CD4-positive, alpha-beta T cell treated with Interleukin-6 at 100 ng/mL for 8 hours (primary cell): ENCODE measurements around the gene AKIRIN1.
"Not testable (repeated sequence)": the region's sequence is repeated elsewhere in the genome, so short reads cannot be mapped to it uniquely, and the experiment has no call there.

Source experiments
- DNase-seq: peaks from one replicate; pipeline ENCODE4 v3.0.0-alpha.2; 2020; ENCODE audit warnings: mixed read lengths, low spot score

AKIRIN1 gene

GRCh38 chr1:38997034-38997900 is 6.2 kb downstream of the AKIRIN1 start:
- DNase-seq, result peak; percentile 34

DNA sequence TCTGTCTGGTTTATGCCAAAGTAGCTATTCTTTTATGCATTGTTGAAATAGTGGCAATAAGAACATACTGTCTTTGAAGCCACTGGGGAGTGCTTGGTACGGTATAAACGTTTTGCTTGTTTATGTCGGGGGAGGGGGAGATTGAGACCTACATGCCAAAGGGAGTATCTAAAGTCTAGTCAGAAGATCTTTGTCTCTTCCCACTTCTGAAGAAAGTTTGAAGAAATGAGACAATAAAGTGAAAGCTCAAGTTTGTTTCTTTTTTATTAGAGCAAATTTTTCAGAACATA is 6.8 kb downstream of the AKIRIN1 start:
- no peak for DNase-seq

GRCh38 chr1:39001516-39002421 is 10.7 kb downstream of the AKIRIN1 start:
- no peak for DNase-seq

GRCh38 chr1:39003281-39003680 is 12.2 kb downstream of the AKIRIN1 start:
- no peak for DNase-seq

- no peak for DNase-seq
Measured at GRCh38 chr1:39003794-39004193, 12.7 kb downstream of the AKIRIN1 start.

DNA sequence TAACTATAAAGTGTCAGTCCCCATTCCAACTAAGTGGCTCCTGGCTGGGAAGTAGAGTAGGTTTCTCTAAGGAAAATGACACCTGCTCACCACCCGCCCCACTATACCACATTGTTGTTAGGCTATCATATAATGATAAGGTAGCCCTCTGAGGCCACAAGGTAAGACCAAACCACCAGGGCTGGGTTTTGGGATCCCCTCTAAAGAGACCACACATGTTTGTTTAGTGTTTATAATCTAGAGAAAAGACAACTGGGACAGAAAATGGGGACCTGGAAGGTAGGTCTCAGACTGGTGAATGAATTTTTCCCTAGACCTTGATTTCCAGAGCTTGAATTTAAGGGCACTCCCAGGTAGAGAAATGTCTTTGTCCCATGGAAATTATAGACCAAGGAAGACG is 15.2 kb downstream of the AKIRIN1 start:
- DNase-seq, result no peak

- no peak for DNase-seq
Measured at GRCh38 chr1:39006726-39007645, 15.9 kb downstream of the AKIRIN1 start.

DNA sequence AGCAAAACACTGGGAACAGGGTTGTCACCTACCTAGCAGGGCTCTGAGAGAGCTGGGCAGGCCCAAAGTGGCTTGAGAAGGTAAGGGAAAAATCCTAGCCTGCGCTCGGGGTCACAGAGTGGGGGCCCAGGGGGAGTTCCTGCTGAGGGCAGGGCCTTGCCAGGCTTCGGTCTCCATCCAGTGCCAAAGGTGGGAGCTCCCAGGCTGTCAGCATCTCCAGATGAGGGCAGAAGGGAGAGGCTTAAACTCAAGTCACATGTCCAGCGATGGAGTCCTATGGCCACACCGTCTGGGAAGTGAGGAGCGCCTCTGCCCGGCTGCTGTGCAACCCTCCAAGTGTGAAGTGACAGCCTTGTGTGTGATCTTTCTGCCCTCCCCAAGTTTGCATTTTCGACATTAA is 23.9 kb downstream of the AKIRIN1 start:
- DNase-seq, result not testable (repeated sequence)

GRCh38 chr1:39016604-39017171 is 25.6 kb downstream of the AKIRIN1 start:
- DNase-seq, result no peak

- DNase-seq, result no peak
Measured at GRCh38 chr1:39017266-39017665, 26.2 kb downstream of the AKIRIN1 start.

- DNase-seq, result not testable (repeated sequence)
Measured at GRCh38 chr1:39020494-39020893, 29.4 kb downstream of the AKIRIN1 start.

DNA sequence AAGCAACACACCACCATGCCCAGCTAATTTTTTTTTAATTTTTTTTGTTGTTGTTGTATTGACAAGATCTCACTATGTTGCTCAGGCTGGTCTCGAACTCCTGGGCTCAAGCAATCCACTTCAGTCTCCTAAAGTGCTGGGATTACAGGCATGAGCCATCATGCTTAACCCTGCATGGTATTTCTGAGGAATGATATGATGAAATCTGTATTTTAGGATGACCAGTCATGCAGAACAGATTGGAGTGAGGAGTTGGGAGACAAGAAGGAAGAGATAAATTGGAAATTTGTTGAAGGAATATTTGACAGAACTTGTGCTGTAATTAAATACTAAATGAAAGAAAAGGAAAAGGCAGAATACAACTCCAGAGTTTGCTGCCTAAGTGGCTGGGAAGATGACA is 30.4 kb downstream of the AKIRIN1 start:
- DNase-seq, result no peak

- DNase-seq, result no peak
Measured at GRCh38 chr1:39023140-39023539, 32.1 kb downstream of the AKIRIN1 start.

DNA sequence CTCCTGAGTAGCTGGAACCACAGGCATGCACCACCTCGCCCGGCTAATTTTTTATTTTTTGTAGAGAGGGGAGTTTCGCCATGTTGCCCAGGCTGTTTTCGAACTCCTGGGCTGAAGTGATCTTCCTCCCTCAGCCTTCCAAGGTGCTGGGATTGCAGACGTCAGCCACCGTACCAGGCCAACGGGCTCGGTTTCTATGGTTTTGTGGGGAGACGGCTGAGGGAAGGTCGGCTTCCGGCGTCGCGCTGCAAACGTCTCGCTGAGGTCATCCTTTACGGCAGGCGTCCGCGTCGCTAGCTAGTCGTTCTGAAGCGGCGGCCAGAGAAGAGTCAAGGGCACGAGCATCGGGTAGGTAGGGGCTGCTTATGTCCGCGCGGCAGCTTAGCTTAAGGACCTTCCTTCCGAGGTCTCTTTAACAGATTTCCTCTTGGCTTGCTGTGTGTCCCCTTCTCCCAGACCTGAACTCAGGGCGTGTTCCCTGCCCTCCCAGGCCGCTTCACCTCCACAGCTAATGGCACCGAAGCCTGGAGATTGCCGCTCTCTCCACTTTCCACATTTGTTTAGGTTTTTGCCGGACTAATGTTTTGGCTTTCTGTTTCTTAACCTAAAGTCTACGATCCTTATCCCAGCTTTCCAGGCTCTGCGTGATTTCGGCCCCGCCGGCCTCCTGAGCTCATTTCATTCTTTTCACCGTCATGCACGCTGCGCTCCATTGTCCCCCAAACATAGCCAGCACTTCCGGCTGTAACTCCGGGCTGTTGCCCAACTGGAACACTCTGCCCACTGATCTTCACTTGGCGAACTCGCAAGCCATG is 35.2 kb downstream of the AKIRIN1 start, which contains the start of gene NDUFS5:
TSS of gene NDUFS5 (plus strand) at position 300 of the 815 bp plus-strand sequence. CDS start 2,375 bp downstream, outside the sequence.
- DNase-seq, result peak; percentile 83

DNA sequence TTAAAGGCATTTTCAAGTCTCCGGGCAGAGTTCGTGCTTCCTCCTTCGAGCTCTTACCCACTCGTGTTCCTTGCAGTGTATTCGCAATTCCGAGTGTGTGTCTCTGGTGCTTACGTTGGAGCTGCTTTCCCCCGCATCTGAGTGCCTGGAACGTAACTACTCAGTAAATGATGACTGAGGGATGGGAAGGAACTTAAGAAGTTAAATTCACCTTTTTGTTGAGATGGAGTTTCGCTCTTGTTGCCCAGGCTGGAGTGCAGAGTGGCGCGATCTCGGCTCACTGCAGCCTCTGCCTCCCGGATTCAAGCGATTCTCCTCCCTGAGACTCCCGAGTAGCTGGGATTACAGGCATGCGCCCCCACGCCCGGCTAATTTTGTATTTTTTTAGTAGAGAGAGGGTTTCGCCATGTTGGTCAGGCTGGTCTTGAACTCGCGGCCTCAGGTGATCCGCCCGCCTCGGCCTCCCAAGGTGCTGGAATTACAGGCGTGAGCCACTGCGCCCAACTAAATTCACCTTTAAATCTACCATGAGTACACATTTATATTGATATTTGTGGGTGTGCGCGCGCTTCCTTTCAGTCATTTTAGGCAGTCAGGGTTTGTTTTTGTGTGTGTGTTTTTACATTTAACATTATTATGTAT is 35.9 kb downstream of the AKIRIN1 start:
- no peak for DNase-seq

DNA sequence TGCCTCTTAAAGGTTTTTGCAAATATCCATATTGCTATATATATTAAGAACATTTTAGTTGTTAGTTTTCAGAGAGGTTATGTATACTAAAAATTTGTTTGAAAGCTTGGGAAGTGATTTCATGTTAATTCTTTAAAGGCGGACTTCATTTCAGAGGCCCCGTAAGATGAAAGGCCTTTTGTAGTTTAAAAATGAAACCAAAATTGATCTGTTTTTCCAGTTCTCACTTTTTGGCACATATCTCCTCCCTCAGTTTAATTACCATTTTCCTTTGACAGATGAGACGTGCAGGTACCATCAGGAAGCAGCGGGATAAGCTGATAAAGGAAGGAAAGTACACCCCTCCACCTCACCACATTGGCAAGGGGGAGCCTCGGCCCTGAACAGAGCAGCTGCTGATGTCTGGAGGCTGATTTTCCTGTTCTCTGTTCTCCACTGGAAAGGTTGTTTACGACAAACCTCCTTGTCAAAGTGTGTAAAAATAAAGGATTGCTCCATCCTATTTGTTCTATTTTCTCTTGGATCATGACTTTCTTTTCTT is 43.1 kb downstream of the AKIRIN1 start:
- DNase-seq, result peak; percentile 5

- no peak for DNase-seq
Measured at GRCh38 chr1:39036678-39037077, 45.6 kb downstream of the AKIRIN1 start.

DNA sequence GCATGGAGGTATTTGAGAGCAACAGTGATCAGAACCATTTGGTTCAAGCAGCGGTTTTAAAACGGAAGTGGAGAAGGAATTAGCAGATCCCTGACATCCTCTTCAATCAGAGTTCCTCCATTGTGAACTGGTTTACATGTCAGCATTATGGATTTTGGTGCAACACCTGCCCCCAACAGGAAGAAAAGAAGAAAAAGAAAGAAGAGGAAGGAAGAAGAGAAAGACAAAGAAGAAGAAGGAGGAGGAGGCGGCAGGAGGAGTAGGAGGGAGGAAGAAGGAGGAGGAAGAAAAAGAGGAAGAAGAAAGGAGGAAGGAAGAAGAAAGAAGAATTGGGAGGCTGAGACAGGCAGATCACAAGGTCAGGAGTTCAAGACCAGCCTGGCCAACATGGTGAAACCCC is 52.4 kb downstream of the AKIRIN1 start:
- DNase-seq, result no peak

DNA sequence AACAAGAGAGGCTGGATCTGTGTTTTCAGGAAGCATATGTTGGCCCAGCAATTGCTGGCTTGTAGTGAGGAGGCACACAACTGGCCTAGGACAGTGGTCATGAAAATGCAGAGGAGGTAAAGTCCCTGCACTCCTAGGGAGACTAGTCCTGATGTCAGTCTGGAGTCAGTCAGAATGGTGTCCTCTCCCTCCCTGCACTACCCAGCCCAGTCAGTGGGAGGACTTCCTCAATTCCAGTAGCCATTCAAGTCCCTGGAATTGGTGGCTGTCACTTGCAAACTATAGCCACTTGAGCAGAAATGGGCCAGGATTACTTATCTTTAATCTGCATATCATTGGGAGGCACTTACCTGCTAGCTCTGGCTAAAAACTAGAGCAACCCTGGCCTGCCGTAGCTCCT is 53.7 kb downstream of the AKIRIN1 start:
- DNase-seq, result no peak

GRCh38 chr1:39045231-39045630 is 54.2 kb downstream of the AKIRIN1 start:
- no peak for DNase-seq
